HG02642 (cell line): ENCODE measurements around the gene EDEM1.

Experiments used
- ATAC-seq: cut with Tn5 transposase; IDR thresholded peaks from one replicate; pipeline ENCODE4 v1.9.1; 2021; ENCODE audit warnings: mild to moderate bottlenecking; ENCODE audit not compliant: unreplicated experiment, poor library complexity

The EDEM1 gene

GRCh38 chr3:5264093-5264600 is 76.6 kb downstream of the EDEM1 start:
- no peak for ATAC-seq

GRCh38 chr3:5264896-5265770 is 77.6 kb downstream of the EDEM1 start:
- no peak for ATAC-seq

- no peak for ATAC-seq
Observed at GRCh38 chr3:5267252-5267651, 79.7 kb downstream of the EDEM1 start.

- ATAC-seq: no peak
Observed at GRCh38 chr3:5267889-5268288, 80.4 kb downstream of the EDEM1 start.
